Fibroblast of the aortic adventitia (primary cell): ENCODE results near the gene SLC23A3. TPM values are rescaled to one million over a fixed set of nuclear protein-coding genes. Genes with fewer than 3 reads are reported as not detected.
"Not testable (repeated sequence)": the region's sequence is repeated elsewhere in the genome, so short reads cannot be mapped to it uniquely, and the experiment has no call there.

Source experiments
- DNase-seq: peaks from one replicate; pipeline ENCODE4 v3.0.0-alpha.2; 2010; ENCODE audit warnings: low read depth
- H3K4me3 ChIP-seq: 2 replicates; pipeline ENCODE4 v1.5.1; 2011; ENCODE audit warnings: low read depth, mild to moderate bottlenecking, control low read depth, low read length, moderate library complexity
- total RNA-seq: library from RNA; depleted of rRNA; stranded (reverse); fragments of >200 nt; gene quantifications from 2 replicates; pipeline ENCODE4 v1.2.3, GENCODE V29; 2012; ENCODE audit warnings: low replicate concordance
- TF ChIP-seq, protein P1 (sequence below): IDR thresholded peaks from 2 replicates; pipeline ENCODE4 v1.5.1; 2011; ENCODE audit warnings: mild to moderate bottlenecking, low read length, control low read depth, inconsistent platforms; ENCODE audit not compliant: insufficient read depth

Gene SLC23A3
- total RNA-seq, 1 donor = 1.6 TPM

DNA sequence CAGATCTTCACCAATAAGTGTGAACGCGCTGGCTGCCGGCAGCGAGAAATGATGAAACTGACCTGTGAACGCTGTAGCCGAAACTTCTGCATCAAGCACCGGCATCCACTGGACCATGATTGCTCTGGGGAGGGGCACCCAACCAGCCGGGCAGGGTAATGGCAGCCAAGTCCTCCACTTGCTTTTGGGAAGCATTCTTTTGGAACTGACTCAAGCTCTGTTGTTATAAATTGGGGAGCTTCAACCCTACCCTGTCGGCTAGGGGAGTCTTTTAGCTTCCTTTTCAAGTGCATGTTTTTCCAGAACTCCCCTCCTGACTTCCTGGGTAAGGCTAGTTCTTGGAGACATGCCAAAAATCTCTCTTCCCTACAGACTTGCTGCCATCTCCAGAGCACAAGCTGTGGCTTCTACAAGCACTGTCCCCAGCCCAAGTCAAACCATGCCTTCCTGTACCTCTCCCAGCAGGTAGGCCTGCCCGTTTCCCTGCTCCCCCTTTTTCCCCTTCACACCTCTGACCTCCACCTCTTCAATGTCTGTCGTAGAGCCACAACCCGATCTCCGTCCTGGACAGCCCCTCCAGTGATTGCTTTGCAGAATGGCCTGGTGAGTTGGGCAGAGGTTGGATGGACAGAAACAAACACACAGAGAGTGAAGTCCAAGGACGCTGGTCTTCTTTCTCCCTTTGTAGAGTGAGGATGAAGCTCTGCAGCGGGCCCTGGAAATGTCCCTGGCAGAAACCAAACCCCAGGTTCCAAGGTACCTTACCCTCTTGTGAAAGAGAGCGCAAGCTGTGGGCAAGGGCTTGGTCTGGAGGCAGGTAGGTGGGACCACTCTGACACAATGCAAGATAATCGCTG lies 38.3 kb upstream of the SLC23A3 start:
- TF ChIP-seq, protein P1, sequence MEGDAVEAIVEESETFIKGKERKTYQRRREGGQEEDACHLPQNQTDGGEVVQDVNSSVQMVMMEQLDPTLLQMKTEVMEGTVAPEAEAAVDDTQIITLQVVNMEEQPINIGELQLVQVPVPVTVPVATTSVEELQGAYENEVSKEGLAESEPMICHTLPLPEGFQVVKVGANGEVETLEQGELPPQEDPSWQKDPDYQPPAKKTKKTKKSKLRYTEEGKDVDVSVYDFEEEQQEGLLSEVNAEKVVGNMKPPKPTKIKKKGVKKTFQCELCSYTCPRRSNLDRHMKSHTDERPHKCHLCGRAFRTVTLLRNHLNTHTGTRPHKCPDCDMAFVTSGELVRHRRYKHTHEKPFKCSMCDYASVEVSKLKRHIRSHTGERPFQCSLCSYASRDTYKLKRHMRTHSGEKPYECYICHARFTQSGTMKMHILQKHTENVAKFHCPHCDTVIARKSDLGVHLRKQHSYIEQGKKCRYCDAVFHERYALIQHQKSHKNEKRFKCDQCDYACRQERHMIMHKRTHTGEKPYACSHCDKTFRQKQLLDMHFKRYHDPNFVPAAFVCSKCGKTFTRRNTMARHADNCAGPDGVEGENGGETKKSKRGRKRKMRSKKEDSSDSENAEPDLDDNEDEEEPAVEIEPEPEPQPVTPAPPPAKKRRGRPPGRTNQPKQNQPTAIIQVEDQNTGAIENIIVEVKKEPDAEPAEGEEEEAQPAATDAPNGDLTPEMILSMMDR = no peak
- peak; percentile 52 for DNase-seq
- peak overlapping the region; percentile 86 for H3K4me3 ChIP-seq

DNA sequence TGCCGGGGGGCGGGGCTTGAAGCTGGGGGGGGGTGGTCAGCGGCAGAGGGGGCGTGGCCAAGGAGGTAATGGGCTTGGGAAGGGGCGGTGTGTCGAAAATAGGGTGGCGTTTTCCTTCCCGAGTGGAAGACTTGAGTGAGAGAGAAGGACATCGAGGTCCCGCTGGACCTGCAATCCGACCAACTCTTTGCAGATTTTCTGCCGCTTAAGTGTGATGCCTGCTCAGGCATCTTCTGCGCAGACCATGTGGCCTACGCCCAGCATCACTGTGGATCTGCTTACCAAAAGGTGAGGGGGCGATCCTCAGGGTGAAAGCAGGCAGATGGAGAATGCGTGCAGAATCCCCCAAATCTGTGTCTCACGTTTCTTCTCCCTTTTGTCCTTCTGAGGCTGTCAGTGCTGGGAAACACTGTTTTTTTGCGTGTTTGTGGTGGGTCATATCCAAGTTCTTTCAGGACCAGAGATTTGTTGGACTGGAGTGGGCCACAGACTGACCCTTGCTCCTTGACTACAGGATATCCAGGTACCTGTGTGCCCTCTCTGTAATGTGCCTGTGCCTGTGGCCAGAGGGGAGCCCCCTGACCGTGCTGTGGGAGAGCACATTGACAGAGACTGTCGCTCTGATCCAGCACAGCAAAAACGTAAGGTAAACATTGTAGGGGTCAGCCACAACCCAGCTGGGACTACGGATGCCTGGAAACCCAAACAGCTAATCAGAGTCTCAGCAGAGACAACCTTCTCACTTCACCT lies 37.5 kb upstream of the SLC23A3 start:
- peak overlapping the region; percentile 86 for H3K4me3 ChIP-seq
- TF ChIP-seq, protein P1 = no peak
- no peak for DNase-seq

DNA sequence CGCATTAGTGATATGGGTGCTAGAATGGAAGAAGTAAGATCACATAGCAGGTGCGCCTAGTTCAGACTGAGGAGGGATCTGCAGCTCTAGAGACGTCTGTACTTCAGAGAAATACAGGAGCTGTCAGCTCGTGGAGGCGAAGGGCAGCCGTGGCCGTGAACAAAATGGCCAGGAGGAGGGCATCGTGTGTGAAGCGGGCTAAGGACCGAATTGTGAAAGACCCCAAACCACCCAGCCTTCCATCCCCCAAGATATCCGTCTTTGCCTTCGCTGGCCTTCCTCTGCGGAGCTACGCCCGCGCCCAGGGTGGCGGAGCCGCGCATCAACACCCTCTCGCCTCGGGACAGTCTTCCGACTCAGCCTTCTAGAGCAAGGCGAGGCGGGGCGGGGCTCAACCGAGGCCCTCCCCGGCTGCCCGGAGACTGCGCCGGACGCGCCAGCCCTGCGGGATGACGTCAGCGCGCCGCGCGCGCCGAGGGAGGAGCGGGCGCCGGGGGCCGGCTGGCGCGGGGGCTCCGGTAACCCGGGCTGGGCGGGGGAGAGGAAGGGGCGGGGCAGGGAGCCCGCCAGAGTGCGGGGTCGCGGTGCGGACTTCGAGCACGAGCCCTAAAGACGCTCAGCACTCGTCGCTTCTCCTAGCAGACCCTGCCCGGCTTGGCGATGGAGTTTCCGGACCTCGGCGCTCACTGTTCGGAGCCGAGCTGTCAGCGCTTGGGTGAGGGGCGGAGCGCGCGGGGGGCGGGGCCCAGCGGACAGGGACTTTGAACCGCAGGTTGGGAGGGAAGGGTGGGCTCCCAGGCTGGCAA lies 36.7 kb upstream of the SLC23A3 start, which contains the start of gene ZFAND2B:
ZFAND2B (plus strand) TSS at position 455 of the 806 bp plus-strand sequence; CDS start at position 661, 206 bp downstream.
- H3K4me3 ChIP-seq = peak within 1 kb of the TSS; percentile 87
- TF ChIP-seq, protein P1 = peak; percentile 23
- DNase-seq = peak; percentile 86

DNA sequence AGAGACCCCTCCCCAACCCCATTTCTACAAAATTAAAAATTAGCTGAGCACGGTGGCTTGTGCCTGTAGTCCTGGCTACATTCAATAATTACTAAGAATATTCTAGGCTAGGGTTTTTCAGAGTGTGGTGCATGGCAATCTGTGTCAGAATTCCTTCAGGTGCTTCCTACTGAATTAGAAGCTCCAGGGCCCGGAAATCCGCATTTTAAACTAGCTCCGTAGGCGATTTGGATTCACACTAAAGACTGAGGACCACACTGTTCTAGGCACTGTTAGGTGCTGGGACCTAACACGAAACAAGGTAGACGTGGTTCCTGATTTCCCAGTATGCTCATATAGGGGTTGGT lies 36.1 kb upstream of the SLC23A3 start:
- peak overlapping the region; percentile 87 for H3K4me3 ChIP-seq
- TF ChIP-seq, protein P1 = no peak
- DNase-seq = no peak

DNA sequence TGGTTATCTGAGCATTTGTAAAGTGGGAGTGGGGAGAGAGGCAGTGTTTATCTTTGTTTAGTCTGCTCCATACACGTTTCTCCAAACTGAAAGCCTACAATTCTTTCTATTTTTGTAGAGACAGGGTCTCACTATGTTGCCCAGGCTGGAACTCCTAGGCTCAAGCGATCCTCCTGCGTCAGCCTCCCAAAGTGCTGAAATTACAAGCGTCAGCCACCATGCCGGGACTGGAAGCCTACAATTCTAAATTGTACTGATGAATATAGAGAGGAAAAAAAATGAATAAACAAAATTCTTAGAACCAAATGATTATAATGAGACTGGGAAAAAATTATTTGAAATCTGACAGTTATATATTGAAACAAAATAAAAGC lies 35.3 kb upstream of the SLC23A3 start:
- TF ChIP-seq, protein P1 = no peak
- DNase-seq = no peak
- no peak overlapping the region for H3K4me3 ChIP-seq

DNA sequence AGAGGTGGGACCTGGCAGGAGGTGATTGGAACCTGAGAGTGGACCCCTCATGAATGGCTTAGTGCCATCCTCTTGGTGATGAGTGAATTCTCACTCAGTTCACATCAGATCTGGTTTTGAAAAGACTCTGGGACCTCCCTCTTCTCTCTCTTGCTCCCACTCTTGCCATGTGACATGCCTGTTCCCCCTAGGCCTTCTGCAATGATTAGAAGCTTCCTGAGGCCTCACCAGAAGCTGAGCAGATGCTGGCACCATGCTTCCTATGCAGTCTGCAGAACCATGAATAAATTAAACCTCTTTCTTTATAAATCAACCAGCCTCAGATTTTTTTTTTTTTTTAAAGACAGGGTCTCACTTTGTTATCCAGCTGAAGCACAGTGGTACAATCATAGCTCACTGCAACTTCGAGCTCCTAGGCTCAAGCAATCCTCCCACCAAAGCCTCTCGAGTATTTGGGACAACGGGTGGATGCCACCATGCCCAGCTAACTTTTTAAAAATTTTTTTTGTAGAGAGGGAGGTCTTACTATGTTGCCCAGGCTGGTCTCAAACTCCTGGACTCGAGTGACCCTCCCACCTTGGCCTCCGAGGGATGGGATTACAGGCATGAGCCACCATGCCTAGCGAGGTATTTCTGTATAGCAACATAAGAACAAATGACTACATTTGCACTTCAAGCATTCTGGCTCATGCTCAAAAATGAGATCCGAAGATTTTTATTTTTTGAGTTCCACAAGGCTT lies 34.8 kb upstream of the SLC23A3 start:
- TF ChIP-seq, protein P1 = no peak
- no peak overlapping the region for H3K4me3 ChIP-seq
- DNase-seq = no peak

DNA sequence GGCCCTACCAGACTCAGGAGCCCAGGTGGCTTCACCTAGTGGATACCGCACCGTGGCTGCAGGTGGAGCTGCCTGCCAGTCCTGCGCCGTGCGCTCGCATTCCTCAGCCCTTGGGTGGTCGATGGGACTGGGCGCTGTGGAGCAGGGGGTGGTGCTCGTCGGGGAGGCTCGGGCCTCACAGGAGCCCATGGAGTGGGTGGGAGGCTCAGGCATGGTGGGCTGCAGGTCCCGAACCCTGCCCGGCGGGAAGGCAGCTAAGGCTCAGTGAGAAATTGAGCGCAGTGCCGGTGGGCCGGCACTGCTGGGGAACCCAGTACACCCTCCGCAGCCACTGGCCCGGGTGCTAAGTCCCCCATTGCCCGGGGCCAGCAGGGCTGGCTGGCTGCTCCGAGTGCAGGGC lies 31.5 kb upstream of the SLC23A3 start:
- H3K4me3 ChIP-seq, DNase-seq: not testable (repeated sequence)

DNA sequence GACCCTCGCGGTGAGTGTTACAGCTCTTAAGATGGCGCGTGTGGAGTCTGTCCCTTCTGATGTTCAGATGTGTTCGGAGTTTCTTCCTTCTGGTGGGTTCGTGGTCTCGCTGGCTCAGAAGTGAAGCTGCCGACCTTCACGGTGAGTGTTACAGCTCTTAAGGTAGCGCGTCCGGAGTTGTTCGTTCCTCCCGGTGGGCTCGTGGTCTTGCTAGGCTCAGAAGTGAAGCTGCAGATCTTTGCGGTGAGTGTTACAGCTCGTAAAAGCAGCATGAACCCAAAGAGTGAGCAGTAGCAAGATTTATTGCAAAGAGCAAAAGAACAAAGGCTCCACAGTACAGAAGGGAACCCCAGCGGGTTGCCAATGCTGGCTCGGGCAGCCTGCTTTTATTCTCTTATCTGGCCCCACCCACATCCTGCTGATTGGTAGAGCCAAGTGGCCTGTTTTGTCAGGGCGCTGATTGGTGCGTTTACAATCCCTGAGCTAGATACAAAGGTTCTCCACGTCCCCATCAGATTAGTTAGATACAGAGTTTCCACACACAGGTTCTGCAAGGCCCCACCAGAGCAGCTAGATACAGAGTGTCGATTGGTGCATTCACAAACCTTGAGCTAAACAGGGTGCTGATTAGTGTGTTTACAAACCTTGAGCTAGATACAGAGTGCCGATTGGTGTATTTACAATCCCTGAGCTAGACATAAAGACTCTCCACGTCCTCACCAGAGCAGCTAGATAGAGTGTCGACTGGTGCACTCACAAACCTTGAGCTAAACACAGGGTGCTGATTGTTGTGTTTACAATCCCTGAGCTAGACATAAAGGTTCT lies 30.9 kb upstream of the SLC23A3 start:
- H3K4me3 ChIP-seq, DNase-seq: not testable (repeated sequence)
